HG03442 (cell line): ENCODE data around the gene PLPPR1.

Experiments used
- ATAC-seq: cut with Tn5 transposase; IDR thresholded peaks from one replicate; pipeline ENCODE4 v1.9.1; 2021; ENCODE audit warnings: mild to moderate bottlenecking, moderate library complexity; ENCODE audit not compliant: unreplicated experiment

Gene PLPPR1

DNA sequence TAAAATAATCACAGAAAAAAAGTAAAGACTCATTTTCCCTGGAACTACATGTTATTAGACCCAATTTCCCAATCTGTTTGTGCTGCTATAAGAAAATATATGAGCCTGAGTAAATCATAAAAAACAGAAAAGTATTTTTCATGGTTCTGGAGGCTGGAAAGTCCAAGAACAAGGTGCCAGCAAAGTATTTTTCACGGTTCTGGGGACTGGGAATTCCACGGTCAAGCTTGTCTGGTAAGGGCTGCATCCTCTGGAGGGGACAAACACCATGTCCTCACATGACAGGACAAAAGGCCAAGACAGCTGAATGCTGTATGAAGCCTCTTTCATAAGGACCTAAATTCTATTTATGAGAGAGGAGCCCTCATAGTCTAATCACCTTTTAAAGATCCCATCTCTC, 172.3 kb downstream of the PLPPR1 start:
- no peak for ATAC-seq

- no peak for ATAC-seq
Measured at GRCh38 chr9:101201630-101202029, 173.1 kb downstream of the PLPPR1 start.

- no peak for ATAC-seq
Measured at GRCh38 chr9:101209670-101210069, 181.1 kb downstream of the PLPPR1 start.

GRCh38 chr9:101212661-101213060, 184.1 kb downstream of the PLPPR1 start:
- ATAC-seq = no peak

DNA sequence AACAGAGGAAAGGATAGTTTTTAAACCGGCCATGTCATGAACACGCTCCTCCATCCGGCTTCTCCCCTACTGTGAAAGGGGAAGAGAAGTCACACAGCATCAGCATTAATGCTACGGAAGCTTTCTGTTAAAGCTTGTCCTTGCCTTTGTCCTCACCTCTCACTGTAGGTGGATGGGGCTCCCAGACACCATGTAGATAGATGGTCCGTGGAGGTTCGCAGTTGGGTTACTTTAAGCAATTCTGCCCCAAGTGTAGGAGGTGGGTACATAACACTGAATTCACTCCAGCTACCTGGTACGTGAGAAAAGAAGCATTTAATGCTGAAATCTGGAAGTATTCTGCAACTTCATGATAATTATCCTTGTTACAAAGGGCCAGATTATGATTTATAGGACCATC, 190.5 kb downstream of the PLPPR1 start:
- ATAC-seq = no peak

DNA sequence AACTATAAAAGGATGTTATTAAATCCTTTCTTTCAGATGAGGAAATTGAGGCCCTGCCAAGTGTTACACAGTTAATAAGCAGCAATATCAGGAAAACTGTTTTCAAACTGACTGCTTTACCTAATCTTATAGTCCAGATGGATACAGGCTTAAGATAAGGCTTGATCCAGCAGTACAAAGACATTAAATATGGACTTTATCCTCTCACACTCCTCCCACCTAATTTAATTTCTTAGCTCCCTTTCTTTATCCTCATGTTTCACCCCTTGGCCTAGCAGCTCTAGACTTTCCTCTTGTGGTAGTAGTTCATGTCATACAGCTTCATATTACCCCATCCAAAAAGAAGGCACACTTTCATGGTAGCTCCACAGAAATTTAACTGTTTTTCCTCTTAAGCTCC, 191.8 kb downstream of the PLPPR1 start:
- ATAC-seq = no peak

GRCh38 chr9:101225271-101225670, 196.7 kb downstream of the PLPPR1 start:
- ATAC-seq = no peak

DNA sequence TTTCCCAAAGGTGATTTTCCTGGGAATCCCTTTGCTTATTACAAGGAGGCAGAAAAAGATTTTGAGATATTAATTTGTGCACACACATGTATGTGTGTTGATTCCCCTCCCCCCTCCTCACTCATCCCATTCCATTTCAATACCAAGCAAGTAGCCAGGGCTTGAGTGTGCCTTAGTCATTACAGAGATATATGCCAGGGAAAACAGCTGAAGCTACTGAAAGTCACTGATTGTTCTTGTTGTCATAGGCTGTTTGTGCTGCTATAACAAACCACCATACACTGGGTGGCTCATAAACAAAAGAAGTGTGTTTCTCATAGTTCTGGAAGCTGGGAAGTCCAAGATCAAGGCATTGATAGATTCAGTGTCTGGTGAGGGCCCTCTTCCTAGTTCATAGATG, 197.6 kb downstream of the PLPPR1 start:
- ATAC-seq = no peak

GRCh38 chr9:101226803-101227202, 198.3 kb downstream of the PLPPR1 start:
- no peak for ATAC-seq

GRCh38 chr9:101229606-101230005, 201.1 kb downstream of the PLPPR1 start:
- ATAC-seq = no peak

- no peak for ATAC-seq
Measured at GRCh38 chr9:101232405-101232977, 204.0 kb downstream of the PLPPR1 start.

- ATAC-seq = peak; percentile 57
Measured at GRCh38 chr9:101235105-101235866, 206.8 kb downstream of the PLPPR1 start.

DNA sequence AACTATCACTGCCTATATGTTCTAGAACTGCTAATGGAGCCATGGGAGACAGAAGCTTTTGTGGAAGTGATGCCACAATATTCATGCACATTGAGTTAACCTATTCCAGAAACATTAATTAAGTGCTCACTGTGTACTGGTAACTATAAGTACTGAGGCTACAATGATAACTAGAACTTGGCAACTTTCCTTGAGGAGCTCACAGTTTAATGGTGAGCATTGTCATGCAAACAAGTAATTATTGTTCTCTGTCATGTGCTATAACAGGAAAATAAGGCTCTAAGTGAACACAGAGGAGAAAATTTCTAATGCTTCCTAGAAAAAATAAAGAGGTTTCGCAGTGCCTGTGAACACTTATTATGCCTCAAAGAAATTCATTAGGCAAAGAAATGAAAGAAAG, 214.1 kb downstream of the PLPPR1 start:
- ATAC-seq = no peak

DNA sequence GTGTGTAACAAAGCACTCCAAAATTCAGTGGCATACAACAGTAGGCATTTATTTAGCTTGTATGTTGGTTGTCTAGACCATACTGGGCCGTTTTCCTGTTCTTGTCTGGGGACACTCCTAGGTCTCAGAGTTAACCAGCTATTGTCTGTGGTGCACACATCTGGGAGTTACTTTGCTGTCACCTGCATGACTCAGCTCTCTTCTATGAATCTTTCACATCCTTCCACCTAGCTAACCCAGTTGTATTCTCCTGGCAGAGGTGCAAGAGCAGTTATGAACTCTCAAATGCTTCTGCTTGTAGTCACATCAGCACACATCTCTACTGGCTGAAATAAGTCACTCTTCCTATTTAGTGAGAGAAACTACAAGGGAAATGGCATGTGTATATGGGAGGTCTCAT, 218.2 kb downstream of the PLPPR1 start:
- no peak for ATAC-seq

GRCh38 chr9:101247297-101247696, 218.8 kb downstream of the PLPPR1 start:
- no peak for ATAC-seq

GRCh38 chr9:101254733-101255433, 226.4 kb downstream of the PLPPR1 start:
- ATAC-seq = no peak

DNA sequence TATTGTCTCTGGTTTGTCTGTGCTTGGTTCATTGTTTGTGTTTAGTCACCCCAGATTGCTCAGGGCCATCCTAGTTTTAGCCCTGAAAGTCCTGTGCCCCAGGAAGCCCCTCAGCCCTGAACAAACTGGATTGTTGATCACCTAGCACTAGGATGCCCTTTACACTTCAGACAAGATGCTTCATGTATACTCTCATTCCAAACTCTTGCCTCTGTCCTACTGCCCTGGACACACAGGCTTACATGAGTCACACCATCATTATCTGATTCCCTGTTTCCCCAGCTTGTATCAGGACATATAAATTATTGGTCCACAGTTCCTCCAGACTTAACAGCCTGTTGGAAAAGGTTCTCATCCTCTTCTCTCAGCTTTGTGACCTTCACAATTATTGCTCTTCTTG, 236.2 kb downstream of the PLPPR1 start:
- no peak for ATAC-seq

GRCh38 chr9:101265261-101265660, 236.7 kb downstream of the PLPPR1 start:
- ATAC-seq = no peak

DNA sequence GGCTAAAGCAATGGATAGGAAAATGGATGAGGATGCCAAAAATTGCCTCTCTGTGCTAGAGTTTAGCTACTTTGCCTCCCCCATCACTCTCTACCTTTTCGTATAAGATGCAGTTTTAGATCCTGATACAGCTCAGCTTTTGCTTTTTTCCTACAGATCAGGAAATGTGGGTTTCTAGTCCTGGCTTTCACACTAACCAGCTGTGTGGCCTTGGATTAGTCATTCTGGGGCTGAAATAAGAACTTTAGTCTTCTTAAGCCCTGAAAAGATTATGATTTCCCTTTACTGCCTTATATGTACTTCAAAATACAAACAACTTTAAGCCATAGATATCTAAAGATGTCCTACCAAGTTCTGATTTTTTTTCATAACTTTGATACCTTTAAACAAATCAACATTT, 239.9 kb downstream of the PLPPR1 start:
- no peak for ATAC-seq

DNA sequence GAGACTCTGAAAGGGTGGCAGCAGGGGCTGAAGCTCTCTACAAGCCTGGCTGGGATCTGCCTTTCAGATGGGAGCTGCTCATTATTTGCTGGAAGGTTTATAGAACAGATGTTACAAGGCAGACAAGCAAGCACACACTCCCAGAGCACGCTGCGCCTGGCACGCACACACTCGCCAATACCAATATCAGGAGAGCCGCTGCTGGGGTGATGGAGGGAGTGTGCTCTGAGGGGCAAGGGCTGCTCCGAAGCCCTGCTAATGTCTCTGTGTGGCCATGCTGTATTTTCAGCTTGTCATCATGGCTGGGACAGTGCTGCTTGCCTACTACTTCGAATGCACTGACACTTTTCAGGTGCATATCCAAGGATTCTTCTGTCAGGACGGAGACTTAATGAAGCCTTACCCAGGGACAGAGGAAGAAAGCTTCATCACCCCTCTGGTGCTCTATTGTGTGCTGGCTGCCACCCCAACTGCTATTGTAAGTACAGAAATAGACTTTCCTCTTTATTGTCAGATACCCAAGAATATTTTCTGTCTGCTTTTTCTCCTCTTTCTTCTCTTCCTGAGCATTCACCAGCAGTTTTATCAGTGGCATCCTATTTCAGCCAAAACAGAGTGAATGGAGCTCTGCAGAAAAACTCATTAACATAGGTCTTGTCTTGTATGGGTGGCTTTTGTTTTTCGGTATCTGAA, 241.2 kb downstream of the PLPPR1 start:
- no peak for ATAC-seq

DNA sequence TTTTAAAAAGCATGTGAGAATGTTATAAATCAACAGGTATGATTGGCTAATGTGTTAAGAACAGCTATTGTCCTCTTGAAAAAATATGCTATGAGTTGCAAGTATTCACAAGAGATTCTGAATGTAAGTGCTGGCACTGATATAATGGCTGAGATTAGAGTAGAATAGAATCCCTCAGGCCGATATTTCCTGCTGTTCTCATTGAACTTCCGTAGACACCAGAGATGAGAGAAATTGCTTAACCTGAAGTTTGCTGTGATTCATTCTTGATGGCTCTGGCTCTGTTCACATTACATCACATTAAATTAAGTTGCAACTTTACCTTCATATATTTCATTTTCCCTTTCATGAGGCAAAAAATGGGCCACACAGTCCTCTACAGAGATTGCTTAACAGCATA, 241.8 kb downstream of the PLPPR1 start:
- ATAC-seq = no peak

DNA sequence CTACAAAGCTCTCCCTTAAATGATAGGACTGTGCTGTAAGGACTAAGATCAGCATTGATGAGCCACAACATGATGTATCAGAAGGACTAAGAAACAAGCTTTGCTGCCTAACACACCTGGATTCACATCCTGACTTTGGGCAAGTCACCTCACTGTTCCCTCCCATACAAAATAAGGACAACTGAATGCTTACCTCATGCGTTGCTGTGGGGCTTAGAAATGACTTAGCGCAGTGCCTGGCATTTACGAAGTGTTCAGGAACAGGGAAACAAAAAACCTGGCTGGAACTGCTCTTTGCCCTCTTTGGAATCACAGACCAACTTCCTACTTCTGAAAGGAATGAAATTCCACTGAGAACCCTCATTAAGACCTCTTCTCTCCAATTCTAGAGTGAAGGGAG, 242.6 kb downstream of the PLPPR1 start:
- no peak for ATAC-seq
